GM18858 (cell line): ENCODE results near the gene LEF1.
"Not testable (repeated sequence)": the region's sequence is repeated elsewhere in the genome, so short reads cannot be mapped to it uniquely, and the experiment has no call there.

Experiments
- ATAC-seq: cut with Tn5 transposase; IDR thresholded peaks from one replicate; pipeline ENCODE4 v1.9.1; 2021; ENCODE audit not compliant: unreplicated experiment

LEF1 gene

DNA sequence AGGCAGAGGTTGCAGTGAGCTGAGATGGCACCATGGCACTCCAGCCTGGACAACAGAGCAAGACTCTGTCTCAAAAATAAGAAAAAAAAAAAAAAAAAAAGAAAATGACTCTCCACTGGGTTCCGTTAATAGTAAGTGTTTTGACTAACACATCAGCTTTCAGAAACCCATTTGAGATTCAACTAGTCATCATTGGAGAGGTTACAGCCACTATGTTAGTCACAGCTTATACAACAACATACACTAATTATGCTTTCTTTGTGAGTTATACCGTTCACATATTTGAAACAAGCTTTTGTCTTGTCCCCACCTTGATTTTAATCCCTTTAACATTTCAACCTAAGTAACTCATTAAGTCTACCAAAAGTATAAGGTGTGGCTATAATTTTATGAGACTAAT lies 130.8 kb downstream of the LEF1 start:
- ATAC-seq: no peak

DNA sequence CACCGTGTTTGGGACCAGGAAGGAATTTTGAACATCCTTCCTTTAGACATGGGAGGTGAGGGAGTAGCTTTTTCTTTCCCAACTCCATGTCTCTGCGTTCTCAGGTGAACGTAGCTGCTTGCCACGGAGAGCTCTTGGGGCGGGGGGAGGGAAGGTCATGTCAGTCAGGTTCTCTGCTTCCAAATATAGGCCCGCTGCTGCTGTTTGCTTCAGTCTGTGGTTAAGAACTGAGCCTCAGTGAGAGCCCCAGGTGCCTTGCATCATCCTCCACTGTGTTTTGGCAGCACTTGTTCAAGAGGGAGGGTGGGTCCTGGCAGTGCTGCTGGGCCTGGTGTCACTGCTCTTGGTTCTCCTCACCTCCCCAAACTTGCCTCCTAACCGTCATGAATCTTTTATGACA lies 132.5 kb downstream of the LEF1 start:
- peak; percentile 87 for ATAC-seq

DNA sequence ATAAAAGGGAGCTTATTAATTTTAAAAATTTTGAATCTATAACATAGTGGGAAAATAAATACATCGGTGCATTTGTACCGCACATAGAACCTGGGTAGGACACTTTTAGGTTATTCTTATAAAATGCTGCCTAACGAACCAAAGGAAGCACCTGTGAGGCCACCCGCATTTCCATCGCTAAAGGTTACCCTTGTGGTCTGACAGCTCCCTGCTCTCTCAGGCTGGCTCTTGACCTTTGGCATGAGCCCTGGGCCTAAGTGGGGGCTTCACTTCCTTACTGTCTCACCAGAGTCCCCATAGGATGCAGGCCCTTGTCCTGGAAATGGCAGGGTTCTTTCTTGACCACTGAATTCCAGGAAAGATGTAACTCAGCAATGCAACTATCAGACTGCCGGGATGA lies 133.0 kb downstream of the LEF1 start:
- no peak for ATAC-seq

DNA sequence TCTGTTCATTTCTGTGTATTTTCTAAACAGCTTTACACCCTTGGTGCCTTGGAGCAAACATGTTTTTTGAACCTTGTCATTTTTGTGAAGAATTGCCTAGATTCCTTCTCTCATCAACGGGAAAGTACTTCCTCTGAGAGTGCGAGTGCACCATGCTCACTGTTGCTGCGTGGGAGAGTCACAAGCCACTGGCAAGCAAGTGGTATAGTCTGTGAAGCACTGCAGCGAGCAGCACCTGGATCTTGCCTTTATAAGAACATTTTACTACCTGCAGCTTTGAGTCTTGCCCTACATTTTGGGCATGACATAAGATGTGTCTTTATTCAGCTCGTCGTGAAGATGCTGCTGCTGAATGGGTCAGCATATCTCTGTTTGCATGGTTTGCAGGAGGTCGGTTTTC lies 134.2 kb downstream of the LEF1 start:
- no peak for ATAC-seq

DNA sequence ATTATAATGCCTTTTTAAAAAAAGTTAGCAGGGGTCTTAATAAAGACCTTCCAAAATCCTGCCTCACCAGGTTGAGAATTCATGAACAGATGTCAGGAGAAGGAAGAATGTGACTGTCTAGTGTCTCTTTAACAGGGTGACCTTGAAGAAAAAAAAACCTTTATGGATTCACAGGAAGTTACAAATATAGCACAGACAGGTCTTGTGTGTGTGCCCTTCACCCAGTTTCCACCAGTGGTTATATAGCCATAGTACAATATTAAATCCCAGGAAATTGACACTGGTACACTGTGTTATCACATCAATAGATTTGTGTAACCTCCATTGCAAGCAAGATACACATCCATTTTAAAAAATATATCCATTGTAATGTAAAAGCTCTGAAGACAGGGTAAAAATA lies 135.4 kb downstream of the LEF1 start:
- ATAC-seq: no peak

DNA sequence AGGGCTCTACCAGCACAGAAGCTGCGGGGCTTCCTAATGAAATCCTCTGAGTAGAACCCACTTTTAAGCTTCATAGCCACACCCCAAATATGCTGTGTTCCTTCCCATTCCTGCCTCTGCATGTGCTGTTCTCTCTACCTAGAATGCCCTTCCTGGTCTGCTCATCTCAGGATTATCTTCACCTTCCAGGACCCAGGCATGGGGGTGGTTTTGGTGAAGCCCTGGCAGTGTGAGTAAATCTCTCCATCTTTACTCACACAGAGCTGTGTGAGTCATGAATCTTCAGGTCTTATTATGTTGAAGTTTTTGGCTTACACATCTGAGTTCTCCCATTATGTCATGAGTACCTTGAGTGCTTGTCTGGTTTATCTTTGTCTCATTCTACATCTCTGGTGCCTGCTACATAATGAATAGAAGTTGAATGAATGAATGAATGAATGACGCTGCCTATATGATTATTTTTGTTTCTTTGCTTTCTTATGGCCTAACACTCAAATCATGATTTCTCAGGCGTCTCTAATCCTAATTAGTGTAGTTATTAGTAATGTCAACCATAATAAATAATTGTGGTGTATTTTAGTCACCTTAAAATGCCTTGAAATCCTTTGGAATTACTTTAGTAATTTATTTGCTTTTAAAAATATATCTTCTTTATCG lies 137.2 kb downstream of the LEF1 start:
- ATAC-seq: no peak

DNA sequence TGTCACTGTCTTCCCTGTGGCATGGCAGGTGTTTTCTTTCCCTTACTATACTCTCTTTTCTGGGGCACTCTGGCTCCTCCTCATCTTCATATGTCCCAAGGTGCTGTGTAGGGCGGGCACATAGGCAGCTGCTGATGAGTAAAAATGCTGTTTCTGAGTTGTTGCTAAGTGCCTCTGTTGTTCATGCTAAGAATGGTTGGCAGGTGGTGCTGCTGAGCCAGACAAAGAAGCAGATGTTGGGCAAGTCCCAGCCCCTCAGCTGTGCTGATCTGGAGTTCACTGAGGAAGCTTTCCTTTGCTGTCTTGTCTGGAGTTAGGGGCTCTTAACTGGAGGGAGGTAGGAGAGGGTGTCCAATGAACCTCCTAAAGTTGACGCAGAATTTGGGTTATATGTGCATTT lies 138.4 kb downstream of the LEF1 start:
- ATAC-seq: peak; percentile 97

DNA sequence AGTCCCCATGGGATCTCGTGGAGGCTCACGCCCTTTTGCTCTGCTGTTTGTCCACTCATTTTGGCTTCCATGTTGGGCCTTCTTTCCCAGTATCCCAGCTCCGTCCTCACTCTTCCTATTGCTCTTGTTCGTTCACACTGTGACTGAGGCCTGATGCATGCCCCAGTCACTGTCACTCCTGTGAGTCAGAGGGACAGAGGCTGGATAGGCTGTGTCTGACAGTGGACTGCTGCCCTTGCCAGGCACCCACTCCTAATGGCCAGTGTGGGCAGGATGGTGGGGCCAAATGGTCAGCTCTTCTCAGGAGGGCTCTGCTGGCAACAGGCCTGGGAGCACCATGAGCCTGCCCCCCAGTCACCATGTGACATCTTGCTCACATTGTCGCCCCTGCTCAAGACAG lies 139.0 kb downstream of the LEF1 start:
- ATAC-seq: no peak

DNA sequence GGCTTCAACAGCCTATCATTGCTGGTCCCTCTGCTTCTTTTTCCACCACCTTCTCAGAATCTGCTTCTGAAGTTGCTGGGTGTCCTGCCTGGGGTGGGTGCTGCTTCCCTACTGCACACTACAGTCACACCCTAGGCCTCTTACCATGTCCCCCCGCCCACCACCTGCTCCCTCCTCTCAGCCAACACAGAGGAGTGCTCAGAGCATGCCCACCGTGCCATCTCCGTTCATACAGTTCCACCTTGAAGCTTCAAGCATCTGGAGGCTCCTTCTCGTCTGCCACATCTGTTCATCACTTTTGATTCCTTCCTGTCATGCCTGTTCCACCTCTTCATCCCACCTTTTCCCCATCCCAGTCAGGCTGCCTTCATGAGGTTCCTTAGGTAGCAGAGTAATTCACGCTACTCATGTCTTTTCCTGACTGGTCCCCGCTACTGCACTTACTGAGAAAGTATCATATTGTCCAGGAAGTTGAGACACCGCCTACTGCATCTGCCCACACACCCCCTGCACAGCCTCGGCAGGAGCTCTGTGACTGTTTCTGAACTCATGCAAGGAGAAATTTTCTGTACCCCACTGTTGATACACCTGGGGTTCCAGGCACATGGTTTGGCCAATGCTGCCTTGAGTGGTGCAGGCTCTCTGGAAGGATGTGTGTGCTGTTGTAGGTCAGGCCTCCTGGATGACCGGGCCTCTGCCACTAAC lies 139.6 kb downstream of the LEF1 start:
- ATAC-seq: no peak

DNA sequence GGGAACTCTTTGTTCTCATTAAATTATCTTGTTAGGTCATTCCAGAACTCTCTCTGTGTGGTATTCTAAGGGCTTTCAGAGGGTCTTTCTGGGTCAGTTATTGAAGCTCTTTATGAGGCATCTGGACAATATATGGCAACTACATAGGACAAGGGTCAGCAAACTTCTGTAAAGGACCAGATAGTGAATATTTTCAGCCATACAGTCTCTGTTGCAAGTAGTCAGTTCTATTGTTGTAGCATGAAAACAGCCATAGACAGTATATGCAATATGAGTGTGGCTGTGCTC lies 143.9 kb downstream of the LEF1 start:
- ATAC-seq: no peak

DNA sequence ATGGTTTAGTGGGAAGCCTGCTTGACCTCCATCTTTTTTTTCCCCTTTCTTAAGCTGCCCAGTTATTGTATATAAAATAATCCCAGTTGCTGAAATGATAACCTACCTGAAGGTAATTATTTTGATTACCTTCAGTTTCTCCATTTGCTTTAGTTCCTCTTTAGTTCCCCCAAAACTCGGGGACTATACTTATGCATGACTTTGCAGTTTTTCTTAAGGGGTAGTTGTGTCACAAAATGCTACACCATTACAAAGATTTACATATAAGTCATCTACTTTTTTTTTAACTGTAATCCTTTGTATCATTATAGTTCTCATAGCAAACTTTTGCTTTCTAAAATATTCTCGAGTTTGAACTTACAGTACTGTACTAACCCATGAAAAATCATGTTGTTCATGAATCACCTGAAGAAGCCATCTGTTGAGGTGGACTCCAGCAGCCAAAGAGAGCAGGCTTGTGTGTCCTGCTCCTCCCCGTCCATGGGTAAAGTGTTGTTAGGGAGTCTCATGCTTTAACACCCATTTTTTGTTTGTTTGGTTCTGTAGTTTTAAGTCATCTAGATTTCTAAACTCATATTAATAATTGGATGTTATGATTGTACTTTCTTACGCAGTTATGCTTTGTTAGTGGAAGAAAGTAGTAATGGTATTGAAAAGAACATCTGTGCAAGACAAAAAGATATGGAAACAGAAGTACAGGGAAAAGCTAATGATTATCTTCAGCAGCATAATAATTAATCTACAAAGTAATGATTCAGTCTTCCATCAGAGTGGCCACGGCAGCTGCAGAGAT lies 144.5 kb downstream of the LEF1 start:
- ATAC-seq: no peak

DNA sequence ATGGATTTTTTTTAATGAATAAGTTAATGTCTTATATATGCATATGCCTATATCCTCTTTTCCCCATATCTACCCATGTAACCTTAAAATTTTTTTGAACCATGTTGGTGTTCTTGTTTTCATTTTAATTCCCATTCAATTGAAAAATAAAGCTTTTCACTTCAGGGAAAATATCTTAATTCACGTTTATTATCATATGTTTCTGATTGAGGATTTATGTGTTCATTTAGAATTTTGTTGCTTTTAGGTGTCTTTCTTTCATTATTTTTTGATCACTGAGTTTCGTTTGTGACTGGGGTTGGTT lies 149.9 kb downstream of the LEF1 start:
- no peak for ATAC-seq

DNA sequence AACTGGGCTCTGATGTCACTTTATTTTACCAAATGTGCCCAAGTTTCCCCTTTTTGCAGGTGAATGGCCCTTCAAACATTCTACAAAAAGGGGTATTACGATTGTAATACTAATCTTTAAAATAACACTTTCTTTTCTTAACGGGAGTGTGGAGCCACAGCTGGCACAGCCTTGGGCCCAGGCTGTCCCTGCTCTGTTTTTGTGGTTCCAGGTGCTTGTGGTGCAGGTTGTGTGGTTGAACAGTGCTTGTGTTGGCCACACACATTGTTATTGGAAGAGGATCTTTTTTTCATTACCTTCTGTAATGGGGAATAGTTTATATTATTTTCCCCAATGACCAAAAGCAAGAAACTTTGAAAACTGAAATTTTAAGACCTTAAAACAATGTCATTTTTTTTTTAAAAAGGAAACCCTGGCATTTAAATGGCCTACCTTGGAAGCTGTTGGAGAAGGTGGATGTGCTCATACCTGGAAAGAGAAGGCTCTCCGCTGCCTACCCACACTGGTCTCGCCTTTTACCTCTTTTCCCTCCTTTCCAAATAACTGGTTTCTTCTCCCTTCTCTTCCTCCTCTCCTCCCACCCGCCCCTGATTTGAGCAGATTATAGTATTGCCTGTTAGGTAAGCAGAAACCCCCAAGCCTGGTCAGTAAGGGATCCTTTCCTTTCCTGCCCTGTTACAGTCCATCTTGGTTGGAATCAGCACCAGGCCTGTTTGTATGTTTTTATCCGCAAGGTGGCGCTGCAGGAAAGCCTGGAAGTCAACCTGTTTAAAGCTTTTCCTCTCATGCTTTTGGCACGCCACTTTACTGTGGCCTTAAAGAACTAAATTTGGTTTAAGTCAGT lies 150.5 kb downstream of the LEF1 start:
- peak; percentile 80 for ATAC-seq

DNA sequence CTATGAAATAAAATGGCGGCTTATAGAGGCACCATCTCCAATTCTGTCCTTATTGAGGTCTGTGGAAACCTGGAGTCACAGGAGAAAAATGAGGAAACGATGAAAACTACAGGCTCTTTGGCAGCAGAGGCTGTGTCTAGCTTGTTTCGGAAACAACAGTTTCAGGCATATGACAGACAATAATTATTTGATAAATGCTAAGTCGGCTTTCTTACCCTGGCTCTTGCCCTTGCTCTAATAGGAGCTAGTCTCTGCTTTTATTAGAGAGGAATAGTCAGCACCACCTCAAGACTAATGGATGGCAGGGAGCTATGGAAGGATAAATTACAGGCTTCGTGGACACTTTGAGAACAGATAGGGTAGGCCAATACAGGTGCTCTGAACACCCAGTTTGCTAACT lies 154.8 kb downstream of the LEF1 start:
- ATAC-seq: no peak

DNA sequence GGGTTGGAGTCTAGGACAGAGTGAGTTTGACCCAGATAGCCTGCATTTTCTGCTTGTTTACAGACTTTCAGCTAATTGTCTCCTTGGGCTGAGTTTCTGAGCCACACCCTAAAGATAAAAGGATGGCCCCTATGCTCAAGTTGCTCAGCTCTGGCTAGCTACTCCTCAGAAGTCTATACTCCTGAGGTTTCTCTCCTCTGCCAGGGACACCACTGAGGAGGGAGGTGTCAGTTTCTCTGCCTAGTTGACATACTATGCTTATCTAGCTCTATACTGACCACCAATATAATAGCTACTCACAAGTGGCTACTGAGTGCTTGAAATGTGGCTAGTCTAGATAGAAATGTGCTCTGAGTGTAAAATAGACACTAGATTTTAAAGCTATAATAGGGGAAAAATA lies 155.4 kb downstream of the LEF1 start:
- no peak for ATAC-seq

DNA sequence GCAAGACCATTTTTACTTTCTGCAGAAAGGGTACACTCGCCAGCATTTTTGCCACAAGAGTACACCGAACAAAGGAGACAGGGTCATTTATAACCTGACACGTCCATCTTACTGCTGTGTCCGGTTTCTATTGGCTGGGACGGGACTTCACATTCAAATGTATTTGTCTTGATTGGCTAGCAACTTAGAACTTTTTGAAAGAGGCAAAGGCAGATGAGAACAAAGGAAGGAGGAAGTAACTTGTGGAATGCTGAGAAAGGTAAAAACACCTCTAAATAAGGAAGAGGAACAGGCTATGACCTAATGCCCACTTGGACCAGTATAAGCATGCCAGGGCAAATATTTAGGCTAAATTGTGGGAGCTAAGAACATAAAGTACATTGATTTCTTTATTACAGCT lies 156.3 kb downstream of the LEF1 start:
- ATAC-seq: not testable (repeated sequence)

DNA sequence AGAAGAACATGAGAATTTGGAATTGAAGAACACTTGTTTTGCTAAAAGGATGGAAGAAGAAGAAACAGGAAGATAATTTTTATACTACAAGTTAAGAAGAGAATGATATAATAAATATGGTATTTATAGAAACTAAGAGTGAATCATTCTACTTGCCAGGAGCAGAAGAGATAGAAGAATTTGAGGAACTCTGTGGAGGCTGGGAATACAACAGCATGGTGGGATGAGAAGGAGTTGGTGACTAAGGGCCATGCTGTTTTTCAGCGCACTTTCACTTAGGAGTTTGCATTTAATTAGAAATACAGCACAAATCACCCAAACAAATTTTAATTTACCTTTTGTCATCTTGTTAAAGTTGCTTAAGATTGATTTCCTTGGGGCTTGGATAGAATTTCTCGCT lies 158.6 kb downstream of the LEF1 start:
- no peak for ATAC-seq

DNA sequence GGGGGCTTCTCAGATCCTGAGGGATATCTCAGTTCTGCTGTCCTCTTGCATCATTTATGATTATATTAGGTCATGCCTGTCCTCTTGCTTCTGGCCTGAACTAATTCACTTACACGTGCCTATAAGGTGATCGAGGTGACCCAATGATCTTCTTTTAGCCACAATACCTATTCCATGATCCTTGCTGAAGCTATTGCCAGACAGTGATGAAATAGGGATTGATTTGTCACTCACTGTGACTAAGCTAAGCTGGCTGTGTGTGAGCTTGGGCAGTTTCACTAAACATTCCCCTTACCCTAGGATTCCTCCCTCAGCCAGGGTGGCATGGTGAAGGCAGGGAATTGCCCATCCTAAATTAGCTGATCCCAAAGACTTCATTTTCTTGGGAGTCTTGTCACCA lies 160.0 kb downstream of the LEF1 start:
- ATAC-seq: no peak

DNA sequence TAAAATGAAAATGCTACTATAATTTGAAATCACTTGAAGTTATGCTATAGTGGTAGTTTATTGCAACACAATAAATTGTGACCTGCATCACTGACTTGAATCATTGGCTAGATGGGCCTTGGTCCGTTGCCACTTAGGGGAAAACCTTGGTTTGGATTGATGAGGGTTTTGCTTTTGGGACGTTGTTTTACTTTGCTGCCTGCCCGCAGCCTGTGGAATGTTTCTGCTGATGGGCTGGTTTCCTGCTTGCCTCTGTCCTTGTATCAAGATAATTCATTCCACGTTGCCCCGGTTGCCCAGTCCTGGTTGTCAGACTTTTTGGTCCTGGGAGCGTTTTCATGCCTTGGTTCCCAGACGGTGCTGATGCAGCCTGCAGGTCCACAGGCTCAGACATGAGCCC lies 160.7 kb downstream of the LEF1 start:
- ATAC-seq: no peak

DNA sequence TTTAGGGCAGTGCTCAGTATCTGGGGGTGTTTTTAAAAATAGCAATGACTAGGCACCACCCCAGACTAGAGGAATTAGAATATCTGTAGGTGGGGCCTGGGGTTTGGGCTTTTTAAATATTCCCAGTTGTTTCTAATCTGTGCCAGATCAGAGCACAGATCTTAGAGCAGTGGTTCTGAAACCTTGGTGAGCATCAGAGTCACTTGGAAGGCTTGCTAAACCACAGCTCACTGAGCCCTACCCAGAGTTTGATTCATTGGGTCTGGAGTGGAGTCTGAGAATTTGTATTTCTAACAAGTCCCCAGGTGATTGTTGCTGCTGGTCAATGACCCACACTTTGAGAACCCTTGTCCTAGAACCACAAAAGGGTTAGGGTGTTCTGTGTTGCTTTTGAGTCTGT lies 162.4 kb downstream of the LEF1 start:
- ATAC-seq: no peak

DNA sequence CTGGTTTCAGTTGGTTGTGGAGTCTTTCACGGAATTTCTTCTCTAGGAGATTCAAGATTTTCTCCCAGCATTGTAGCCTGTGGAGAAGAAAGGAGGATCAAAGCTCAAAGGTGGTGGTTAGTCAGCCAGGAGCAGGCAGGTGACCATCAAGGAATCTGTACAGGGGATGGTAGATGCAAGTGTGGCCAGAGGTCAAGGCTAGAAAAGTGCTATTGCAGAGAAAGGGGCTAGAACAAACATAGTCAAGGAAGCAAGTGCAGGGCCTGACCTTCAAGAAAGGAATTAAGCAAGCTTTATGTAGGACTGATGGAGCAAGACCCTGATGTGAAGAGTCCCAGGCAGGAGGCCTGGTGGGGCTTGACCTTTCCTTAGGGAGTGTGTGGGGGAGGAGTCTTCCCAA lies 162.9 kb downstream of the LEF1 start:
- no peak for ATAC-seq

DNA sequence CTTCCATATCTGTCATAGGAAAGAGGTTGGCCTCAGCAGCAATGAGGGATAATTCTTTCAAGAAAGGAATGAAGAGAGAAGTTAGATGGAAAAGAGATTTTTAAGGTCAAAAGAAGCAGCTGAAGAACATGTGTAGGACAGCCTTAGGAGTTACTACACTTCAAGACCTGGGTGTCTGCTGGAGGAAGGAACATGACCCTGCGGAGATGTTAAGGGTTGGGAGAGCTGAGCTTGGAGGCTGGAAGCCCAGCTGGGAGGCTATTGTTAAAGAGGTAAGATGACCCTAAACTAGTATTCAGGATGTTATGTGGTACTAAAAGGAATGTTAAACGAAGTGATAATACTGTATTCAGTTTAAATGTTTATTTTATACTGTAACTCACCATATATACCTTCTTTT lies 164.1 kb downstream of the LEF1 start:
- no peak for ATAC-seq
